GM03348 (cell line): ENCODE results near the gene NAT16.

Experiments used
- DNase-seq: peaks from one replicate; pipeline ENCODE4 v3.0.0; 2012; ENCODE audit warnings: low spot score

The NAT16 gene

GRCh38 chr7:101180130-101180755 lies at the start of gene NAT16:
Gene NAT16, minus strand, starts transcription at chr7:101180293. Its CDS starts 5,486 bp downstream, at chr7:101174807.
- no peak for DNase-seq

DNA sequence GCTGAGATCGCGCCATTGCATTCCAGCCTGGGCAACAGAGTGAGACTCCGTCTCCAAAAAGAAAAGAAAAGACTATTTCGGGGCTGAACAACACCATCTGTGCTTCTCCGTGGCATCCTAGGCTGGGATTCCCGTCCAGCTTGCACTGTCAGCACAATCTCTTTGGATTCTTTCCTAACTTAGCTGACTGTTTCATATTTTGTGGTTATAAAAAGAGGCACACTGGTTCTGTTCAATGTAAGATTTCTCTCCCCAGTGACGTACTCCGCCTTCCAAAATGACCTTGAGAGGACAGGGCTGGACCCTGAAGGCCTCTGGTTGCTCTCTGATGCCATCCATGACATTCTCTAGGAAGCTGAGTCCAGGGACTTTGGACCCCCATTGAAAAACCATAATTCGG lies 46.6 kb upstream of the NAT16 start:
- DNase-seq: no peak

GRCh38 chr7:101225650-101226049 lies 45.6 kb upstream of the NAT16 start:
- no peak for DNase-seq

DNA sequence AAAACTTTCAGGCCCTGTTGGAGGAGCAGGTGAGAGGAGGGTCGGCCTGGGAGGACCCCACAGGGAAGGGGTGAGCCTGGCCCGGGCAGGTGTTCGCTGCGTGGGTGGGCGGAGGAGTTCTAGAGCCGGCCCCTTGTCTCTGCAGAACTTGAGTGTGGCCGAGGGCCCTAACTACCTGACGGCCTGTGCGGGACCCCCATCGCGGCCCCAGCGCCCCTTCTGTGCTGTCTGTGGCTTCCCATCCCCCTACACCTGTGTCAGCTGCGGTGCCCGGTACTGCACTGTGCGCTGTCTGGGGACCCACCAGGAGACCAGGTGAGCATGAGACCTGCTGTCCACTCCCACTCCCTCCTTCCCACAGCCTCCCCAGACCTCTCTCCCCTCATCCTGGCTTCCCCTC lies 43.4 kb upstream of the NAT16 start:
- no peak for DNase-seq

DNA sequence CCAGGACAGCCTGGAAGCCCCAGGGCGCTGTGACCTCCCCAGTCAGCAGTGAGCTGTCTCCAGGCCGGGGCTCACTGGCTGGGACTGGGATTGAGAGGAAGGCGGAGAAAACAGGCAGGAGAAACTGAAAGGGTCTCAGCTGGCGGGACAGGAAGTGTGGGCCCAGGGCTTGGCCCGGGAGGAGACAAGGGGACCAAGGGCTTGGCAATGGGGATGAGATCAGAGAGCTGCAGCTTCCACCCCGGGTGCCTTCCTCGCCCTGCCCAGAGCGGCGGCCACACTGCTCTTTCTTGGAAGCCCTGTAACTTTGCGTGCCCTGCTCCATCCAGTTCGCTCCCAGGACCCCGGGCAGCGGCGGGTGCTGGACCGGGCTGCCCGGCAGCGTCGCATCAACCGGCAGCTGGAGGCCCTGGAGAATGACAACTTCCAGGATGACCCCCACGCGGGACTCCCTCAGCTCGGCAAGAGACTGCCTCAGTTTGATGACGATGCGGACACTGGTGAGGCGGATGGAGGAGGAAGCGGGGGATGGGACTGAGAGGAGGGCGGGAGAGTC lies 42.3 kb upstream of the NAT16 start:
- DNase-seq: no peak

DNA sequence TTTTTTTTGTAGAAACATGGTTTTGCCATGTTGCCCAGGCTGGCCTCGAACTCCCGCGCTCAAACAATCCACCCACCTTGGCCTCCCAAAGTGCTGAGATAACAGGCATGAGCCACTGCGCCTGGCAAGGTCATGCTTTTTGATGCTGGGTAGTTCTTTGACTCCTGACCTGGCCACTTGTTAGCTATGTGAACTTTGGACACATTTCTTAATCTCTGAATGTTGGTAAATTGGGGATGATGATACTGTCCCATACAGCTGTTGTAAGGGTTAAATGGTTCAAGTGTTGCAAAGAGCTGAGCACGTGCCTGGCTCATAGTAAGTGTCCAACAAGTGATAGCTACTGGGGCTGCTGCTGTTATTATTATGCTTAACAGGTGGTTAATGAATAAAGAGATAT lies 40.2 kb upstream of the NAT16 start:
- DNase-seq: no peak

DNA sequence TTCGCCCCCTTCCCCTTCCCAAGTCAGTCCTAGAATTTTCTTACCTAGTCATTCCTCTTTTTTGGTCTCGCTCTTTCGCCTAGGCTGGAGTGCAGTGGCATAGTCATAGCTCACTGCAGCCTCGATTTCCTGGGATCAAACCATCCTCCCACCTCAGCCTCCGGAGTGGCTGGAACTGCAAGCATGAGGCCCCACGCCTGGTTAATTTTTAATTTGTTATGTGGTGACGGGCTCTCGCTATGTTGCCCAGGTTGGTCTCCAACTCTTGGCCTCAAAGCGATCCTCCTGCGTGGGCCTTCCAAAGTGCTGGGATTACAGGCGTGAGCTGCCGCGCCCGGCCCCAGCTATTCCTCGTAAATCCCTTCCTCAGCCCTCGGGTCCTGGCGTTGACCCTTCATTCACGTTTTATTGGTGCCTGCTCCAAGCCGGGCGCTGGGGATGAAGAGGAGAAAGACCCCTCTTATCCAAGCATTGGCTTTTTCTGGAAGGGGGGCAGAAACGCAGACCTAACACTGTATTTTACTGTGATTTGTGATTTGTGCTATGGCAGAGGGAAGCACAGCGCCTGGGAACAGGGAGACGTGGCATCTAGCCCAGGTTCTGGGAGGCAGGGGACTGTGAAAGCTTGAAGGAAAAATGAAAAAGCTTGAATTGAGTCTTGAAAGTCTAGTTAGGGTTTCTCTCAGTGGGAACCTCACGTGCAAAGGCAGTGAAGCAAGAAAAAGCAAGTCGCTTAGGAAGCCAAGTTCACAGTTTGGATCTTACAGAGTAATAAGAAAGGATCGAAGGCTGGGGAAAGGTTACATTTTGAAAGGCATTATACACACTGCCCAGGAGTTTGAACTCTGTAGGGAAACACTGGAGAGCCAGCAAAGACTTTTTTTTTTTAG lies 38.4 kb upstream of the NAT16 start:
- no peak for DNase-seq

- peak; percentile 98 for DNase-seq
Measured at GRCh38 chr7:101217388-101218235, 37.5 kb upstream of the NAT16 start, which contains the start of the genes PLOD3 and ZNHIT1. Gene PLOD3, minus strand, starts transcription at chr7:101217581. Its CDS starts 307 bp downstream, at chr7:101217274. Gene ZNHIT1, plus strand, starts transcription at chr7:101218165. Its CDS starts 31 bp downstream, at chr7:101218196.

GRCh38 chr7:101216860-101217387 lies 36.8 kb upstream of the NAT16 start:
- no peak for DNase-seq

DNA sequence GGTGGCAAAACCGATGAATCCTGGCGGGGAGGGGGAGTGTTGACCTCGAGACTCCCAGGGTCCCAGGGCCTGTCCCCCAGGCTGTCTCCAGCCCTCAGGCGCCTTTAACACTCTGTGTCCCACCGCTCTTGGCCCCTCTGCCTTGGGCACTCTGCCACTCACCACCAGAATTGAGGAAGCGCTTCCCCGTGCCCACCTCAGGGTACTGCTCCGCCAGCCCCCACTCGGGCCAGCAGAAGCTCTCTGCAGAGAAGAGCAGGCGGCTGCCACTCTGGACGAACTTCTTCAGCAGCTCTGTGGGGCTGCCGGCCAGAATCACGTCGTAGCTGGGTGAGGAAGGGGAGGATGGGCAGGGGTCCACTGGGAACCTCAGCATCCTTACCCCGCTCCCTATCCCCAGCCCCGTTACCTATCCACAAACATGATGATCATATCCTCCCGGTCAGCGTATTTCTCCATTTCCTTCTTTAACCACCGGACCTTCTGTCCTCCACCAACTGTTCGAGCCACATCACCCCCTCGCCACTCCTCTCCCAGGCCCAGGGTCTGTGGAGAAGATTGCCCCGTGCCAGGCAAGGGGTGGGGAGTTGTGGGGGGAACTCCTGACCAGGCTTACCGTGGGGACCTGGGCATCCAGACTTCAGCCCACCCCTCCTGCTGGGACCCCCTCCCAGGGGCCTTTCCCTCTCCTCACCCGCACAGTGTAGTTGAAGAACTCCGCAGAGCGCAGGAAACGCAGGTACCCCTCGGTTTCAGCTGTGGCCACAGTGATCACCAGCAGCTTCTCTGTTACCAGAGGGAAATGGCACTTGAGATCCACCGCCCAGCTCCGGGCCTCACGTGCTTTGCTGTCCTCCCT lies 36.1 kb upstream of the NAT16 start:
- peak; percentile 54 for DNase-seq

DNA sequence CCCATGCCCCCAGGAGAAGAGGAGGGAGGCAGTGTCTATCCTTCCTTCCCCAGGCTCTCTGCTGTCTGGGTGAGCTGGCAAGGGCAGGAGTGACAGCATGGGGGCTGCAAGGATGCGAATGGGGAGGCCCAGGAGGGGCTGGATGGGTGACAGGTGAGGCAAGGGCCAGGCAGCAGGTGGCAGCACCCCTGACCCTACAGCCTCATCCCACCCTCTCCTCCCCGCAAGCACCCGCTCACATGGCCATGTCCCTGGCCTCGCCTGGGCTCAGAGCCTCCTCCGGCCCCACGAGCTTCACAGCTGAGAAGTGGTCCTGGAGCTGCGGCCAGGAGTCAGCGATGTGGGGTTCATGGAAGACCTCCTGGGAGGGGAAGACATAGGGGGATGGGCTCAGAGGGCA lies 31.9 kb upstream of the NAT16 start:
- DNase-seq: no peak

GRCh38 chr7:101211501-101211900 lies 31.4 kb upstream of the NAT16 start:
- no peak for DNase-seq

DNA sequence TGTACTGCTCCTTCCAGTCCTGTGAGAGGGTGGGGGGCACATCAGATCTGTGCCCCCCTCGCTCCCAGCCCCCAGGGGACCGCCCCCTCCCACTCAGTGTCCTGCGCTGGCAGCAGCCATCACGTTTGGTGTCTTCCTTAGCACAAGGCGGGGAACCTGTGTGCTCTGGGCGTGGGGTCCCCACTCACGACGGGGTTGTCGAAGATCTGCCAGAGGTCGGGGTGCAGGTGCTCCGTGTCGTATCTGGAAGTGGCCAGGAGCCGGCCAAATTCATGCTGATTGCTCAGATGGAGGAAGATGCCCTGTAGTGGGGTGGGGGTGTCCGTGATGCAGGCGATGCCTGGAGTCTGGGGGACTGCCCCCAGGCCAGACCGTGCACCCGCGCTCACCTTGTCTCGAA lies 30.1 kb upstream of the NAT16 start:
- DNase-seq: no peak

DNA sequence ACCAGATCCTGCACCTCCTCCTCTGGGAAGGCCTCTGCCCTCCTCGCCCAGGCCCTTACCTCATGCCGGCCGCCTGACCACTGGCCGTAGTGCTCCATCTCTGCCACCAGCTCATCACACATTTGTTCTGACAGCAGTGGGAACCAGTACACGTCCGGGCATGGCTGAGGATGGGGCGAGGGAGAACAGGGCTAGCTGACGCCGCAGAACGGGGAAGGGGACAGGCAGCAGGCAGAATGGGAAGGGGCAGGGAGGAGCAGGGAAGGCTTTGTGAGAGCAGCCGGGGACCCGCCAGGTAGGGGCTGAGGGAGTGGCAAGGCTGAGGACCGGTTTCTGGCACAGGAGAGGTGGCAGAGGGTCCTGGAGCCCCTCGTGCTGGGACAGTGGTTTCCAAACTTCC lies 28.7 kb upstream of the NAT16 start:
- no peak for DNase-seq

- DNase-seq: no peak
Measured at GRCh38 chr7:101207459-101207858, 27.4 kb upstream of the NAT16 start.

- DNase-seq: no peak
Measured at GRCh38 chr7:101206665-101207042, 26.6 kb upstream of the NAT16 start.

GRCh38 chr7:101205901-101206664 lies 26.0 kb upstream of the NAT16 start:
- DNase-seq: no peak

DNA sequence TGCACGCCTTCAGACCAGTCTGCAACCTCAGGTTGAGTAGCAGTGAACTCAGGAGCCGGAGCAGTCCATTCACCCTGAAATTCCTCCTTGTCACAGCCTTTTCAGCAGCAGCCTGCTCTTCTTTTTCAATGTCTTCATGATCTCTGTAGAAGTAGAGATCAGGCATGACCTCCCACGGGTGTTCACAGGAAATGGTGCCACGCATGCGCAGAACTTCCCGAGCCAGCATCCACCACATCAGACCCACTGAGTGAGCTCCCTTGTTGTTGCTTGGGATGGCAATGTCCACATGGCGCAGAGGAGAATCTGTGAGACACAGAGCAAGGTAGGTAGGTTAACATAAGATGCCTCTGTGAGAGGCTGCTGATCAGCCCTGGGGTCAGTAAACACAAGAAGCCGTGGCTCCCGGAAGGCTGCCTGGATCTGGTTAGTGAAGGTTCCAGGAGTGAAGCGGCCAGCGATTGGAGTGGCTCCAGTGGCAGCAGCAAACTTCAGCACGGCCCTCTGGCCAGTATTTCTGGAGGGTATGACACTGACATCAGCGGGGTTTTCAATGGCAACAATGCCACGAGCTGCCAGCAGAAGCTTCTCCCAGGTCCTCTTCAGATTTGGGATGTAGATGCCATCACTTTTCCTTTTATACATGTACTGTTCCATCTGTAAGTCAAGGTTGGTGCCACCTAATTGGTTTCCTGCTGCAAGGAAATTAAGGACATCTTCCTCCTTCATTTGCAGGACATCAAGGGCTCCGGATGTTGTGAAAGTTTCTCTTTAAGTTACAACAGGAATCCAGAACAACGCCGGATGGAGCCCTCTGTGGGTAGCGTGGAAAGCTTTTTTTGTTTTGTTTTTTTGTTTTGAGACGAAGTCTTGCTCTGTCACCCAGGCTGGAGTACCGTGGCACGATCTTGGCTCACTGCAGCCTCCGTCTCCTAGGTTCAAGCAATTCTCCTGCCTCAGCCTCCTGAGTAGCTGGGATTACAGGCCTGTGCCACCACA lies 23.9 kb upstream of the NAT16 start:
- peak; percentile 56 for DNase-seq

DNA sequence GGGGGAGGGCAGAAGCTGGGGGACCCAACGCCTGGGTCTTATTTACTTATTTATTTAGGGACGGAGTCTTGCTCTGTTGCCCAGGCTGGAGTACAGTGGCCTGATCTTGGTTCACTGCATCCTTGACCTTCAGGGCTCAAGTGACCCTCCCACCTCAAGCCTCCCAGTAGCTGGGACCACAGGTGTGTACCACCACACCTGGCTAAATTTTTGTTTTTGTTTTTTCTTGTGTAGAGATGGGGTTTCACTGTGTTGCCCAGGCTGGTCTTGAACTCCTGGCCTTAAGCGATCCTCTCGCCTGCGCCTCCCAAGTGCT lies 22.5 kb upstream of the NAT16 start:
- no peak for DNase-seq
